ENCODE results near the gene AP5Z1.
"Not testable (repeated sequence)": the region's sequence is repeated elsewhere in the genome, so short reads cannot be mapped to it uniquely, and the experiment has no call there.

AP5Z1 gene

GRCh38 chr7:4789194-4790077 lies 14.0 kb downstream of the AP5Z1 start:
- no peak for FAIRE-seq

GRCh38 chr7:4790078-4790465 lies 14.6 kb downstream of the AP5Z1 start:
- FAIRE-seq, result no peak

- FAIRE-seq, result no peak
Measured at GRCh38 chr7:4790516-4790991, 15.1 kb downstream of the AP5Z1 start.

GRCh38 chr7:4791101-4791737 lies 15.8 kb downstream of the AP5Z1 start:
- no peak for FAIRE-seq

- no peak for FAIRE-seq
Measured at GRCh38 chr7:4791738-4792536, 16.5 kb downstream of the AP5Z1 start.

- FAIRE-seq, result no peak
Measured at GRCh38 chr7:4792537-4793126, 17.2 kb downstream of the AP5Z1 start.

- FAIRE-seq, result not testable (repeated sequence)
Measured at GRCh38 chr7:4793385-4793993, 18.1 kb downstream of the AP5Z1 start.

GRCh38 chr7:4794171-4794570 lies 18.7 kb downstream of the AP5Z1 start:
- not testable (repeated sequence) for FAIRE-seq

- no peak for FAIRE-seq
Measured at GRCh38 chr7:4794591-4795350, 19.3 kb downstream of the AP5Z1 start.

- FAIRE-seq, result no peak
Measured at GRCh38 chr7:4796453-4796852, 21.0 kb downstream of the AP5Z1 start.

GRCh38 chr7:4797858-4798705 lies 22.7 kb downstream of the AP5Z1 start:
- no peak for FAIRE-seq

GRCh38 chr7:4798706-4799235 lies 23.3 kb downstream of the AP5Z1 start:
- FAIRE-seq, result no peak

- FAIRE-seq, result no peak
Measured at GRCh38 chr7:4799508-4800268, 24.3 kb downstream of the AP5Z1 start.

- FAIRE-seq, result no peak
Measured at GRCh38 chr7:4800487-4800886, 25.1 kb downstream of the AP5Z1 start.

GRCh38 chr7:4800926-4801838 lies 25.8 kb downstream of the AP5Z1 start:
- FAIRE-seq, result no peak

GRCh38 chr7:4801839-4802231 lies 26.4 kb downstream of the AP5Z1 start:
- no peak for FAIRE-seq

GRCh38 chr7:4802577-4802976 lies 27.2 kb downstream of the AP5Z1 start:
- FAIRE-seq, result not testable (repeated sequence)
